Psoas muscle (tissue), 8 donors: ENCODE results near the gene TMEM255B. TPM values are rescaled to one million over a fixed set of nuclear protein-coding genes. Genes with fewer than 3 reads are reported as not detected.
"Not testable (repeated sequence)": the region's sequence is repeated elsewhere in the genome, so short reads cannot be mapped to it uniquely, and the experiment has no call there.

Source experiments
- ATAC-seq, 4 donors: fragments of 200-7000 bp; cut with Tn5 transposase; one replicate each; pipeline ENCODE4 v1.9.1; 2020; ENCODE audit warnings: moderate library complexity in 3 of 4, mild to moderate bottlenecking in 2 of 4
- DNase-seq, 2 donors: peaks; one replicate each; pipeline ENCODE4 v3.0.0-alpha.2; 2020
- H3K27ac ChIP-seq: fragments of 200-600 bp; one replicate; pipeline ENCODE4 v1.8.0; 2022
- H3K27me3 ChIP-seq, 3 donors: fragments of 200-600 bp in 1 of 3; one replicate each; pipeline versions ENCODE4 v1.6.1 to v1.8.0; 2013 to 2022; ENCODE audit warnings: low read length in 2 of 3, mild to moderate bottlenecking in 2 of 3, moderate library complexity in 1 of 3; ENCODE audit not compliant: insufficient read depth in 3 of 3
- H3K36me3 ChIP-seq, 2 donors: fragments of 200-600 bp in 1 of 2; one replicate each; pipeline versions ENCODE4 v1.6.1 to v1.8.0; 2013 to 2022; ENCODE audit warnings: low read depth in 1 of 2, mild to moderate bottlenecking in 1 of 2, moderate library complexity in 1 of 2; ENCODE audit not compliant: insufficient read depth in 1 of 2
- H3K4me1 ChIP-seq: fragments of 200-600 bp; one replicate; pipeline ENCODE4 v1.8.0; 2022
- H3K4me3 ChIP-seq: fragments of 200-600 bp; one replicate; pipeline ENCODE4 v1.8.0; 2022; ENCODE audit warnings: mild to moderate bottlenecking
- H3K9me3 ChIP-seq: fragments of 200-600 bp; one replicate; pipeline ENCODE4 v1.8.0; 2022
- CTCF ChIP-seq: fragments of 200-600 bp; IDR thresholded peaks from one replicate; pipeline ENCODE4 v1.8.0; 2022; ENCODE audit warnings: antibody characterized with exemption
- WGBS, 3 donors: extraction: QIAGEN DNeasy Blood & Tissue Kit; methylation state at CpG; one replicate each; pipeline versions ENCODE4 v1.1.6 to v1.1.7; 2013; 5-methylcytosine and 5-hydroxymethylcytosine counted together
- intact Hi-C, 2 donors: fragments of 100-400 bp; cut with DNase I; formaldehyde crosslinking; loops; one replicate each; pipeline versions ENCODE4 v1.11.0 to v1.14.2; 2022
- polyA plus RNA-seq, 3 donors: library from polyadenylated mRNA; stranded (reverse); fragments of 200-250 nt; gene quantifications; one replicate each; pipeline ENCODE4 v1.2.3, GENCODE V29; 2013
- total RNA-seq, 4 donors: library from RNA; stranded (reverse); fragmentation: NEBNext Ultra II Directional in 2 of 4; extraction: Animal tissue kit (Norgen Biotek cat#: 25700) in 2 of 4; gene quantifications; one replicate each; pipeline versions ENCODE4 v1.2.1 to v1.2.4, GENCODE V29; 2021 to 2023
- donor health status: healthy with polysubstance abuse.
- donor health status: DM: no; HTN: no; CAD: no; lungs with moderate emphysema.
- donor health status: Bipolar disorder and iron deficiency.
- donor health status: healthy.
- donor health status: DM: yes; HTN: yes; CAD: no.
- donor health status: DM: no; HTN: no; CAD: no.
- donor health status: DM: no; HTN: no; CAD: no.
- donor health status: DM: yes; HTN: yes; CAD: no.

Gene TMEM255B
- total and polyA plus RNA-seq, 7 donors = 0.45 to 5.1 (median 2.1) TPM

- no peak for TF ChIP-seq CTCF
- intact Hi-C loops = no loop called here
- DNase-seq (no peak), ATAC-seq (no peak)
- Histone ChIP-seq H3K36me3 (no peaks in the 10 kb centered on the region), H3K27me3 (peaks cover 0 to 21% (median 2%) of the 10 kb centered on the region in 3 donors), H3K4me1 (no peaks in the 10 kb centered on the region), H3K4me3 (no peak overlapping the region), H3K9me3 (no peaks in the 10 kb centered on the region), H3K27ac (no peak overlapping the region)
- 62 to 70% (median 69%) methylated on average over 12 of the region's 12 CpGs for WGBS, 3 donors
These were observed 28.7 kb downstream of the TMEM255B start for GRCh38 chr13:113787694-113788093.

GRCh38 chr13:113788413-113789135 is 29.5 kb downstream of the TMEM255B start:
- Histone ChIP-seq H3K27me3 (peaks cover 0 to 27% (median 2%) of the 10 kb centered on the region in 3 donors), H3K36me3 (no peaks in the 10 kb centered on the region), H3K4me1 (no peaks in the 10 kb centered on the region), H3K4me3 (no peak overlapping the region), H3K9me3 (no peaks in the 10 kb centered on the region), H3K27ac (no peak overlapping the region)
- 74 to 85% (median 77%) methylated on average over 30 to 31 of the region's 31 CpGs for WGBS, 3 donors
- TF ChIP-seq CTCF = no peak
- DNase-seq = peak in 1 of 2 donors; percentile 44
- intact Hi-C loops = no loop called here
- no peak for ATAC-seq

GRCh38 chr13:113789167-113789566 is 30.1 kb downstream of the TMEM255B start:
- H3K9me3 ChIP-seq = no peaks in the 10 kb centered on the region
- no peaks in the 10 kb centered on the region for H3K4me1 ChIP-seq
- no peak overlapping the region for H3K27ac ChIP-seq
- no peak for DNase-seq
- peaks cover 0 to 28% (median 2%) of the 10 kb centered on the region in 3 donors for H3K27me3 ChIP-seq
- no peaks in the 10 kb centered on the region for H3K36me3 ChIP-seq
- 61 to 71% (median 66%) methylated on average over 6 of the region's 6 CpGs for WGBS, 3 donors
- no peak for ATAC-seq
- no peak overlapping the region for H3K4me3 ChIP-seq
- TF ChIP-seq CTCF = no peak
- intact Hi-C loops = no loop called here

GRCh38 chr13:113789931-113790330 is 30.9 kb downstream of the TMEM255B start:
- H3K4me3 ChIP-seq = not testable (repeated sequence)
- WGBS, 3 donors = 89 to 91% (median 91%) methylated on average over 8 to 13 of the region's 13 CpGs

GRCh38 chr13:113791226-113791625 is 32.2 kb downstream of the TMEM255B start:
- ATAC-seq = no peak
- no peaks in the 10 kb centered on the region for H3K4me1 ChIP-seq
- no peak for TF ChIP-seq CTCF
- WGBS, 3 donors = 75 to 82% (median 77%) methylated on average over 17 of the region's 17 CpGs
- no peak for DNase-seq
- intact Hi-C loops = no loop called here
- H3K27me3 ChIP-seq = peaks cover 0 to 27% (median 2%) of the 10 kb centered on the region in 3 donors
- no peaks in the 10 kb centered on the region for H3K9me3 ChIP-seq
- no peaks in the 10 kb centered on the region for H3K36me3 ChIP-seq
- no peak overlapping the region for H3K27ac ChIP-seq
- H3K4me3 ChIP-seq = no peak overlapping the region

More at GRCh38 chr13:113789931-113790330, 30.9 kb downstream of the TMEM255B start:
- peaks cover 0 to 28% (median 2%) of the 10 kb centered on the region in 3 donors for H3K27me3 ChIP-seq
- ATAC-seq, H3K4me1 ChIP-seq, intact Hi-C loops, H3K36me3 ChIP-seq, H3K9me3 ChIP-seq, H3K27ac ChIP-seq: not testable (repeated sequence)
- DNase-seq = peak in 1 of 2 donors; percentile 27
